Measurements from ENCODE around the gene TAF4B.

DNA sequence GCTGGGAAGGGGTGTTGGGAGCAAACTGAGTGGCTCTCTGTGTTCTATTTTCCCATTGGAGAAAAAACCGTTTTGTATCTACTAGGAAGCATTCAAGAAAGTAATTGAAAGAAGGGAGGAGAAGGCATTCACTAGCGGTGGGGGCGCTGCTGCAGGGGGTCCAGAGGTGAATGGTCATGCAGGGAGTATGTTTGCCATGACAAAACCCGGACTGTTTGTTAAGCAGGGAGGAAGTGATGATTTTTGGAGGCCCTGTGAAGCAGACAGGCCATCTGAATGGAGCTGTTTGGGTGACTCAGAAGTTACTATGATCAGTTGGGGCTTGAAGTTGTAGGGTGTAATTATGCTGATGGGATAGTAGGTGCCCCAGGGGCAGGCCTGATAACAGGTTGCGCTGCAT is 7.0 kb downstream of the TAF4B start:
- TF ChIP-seq, protein P1, sequence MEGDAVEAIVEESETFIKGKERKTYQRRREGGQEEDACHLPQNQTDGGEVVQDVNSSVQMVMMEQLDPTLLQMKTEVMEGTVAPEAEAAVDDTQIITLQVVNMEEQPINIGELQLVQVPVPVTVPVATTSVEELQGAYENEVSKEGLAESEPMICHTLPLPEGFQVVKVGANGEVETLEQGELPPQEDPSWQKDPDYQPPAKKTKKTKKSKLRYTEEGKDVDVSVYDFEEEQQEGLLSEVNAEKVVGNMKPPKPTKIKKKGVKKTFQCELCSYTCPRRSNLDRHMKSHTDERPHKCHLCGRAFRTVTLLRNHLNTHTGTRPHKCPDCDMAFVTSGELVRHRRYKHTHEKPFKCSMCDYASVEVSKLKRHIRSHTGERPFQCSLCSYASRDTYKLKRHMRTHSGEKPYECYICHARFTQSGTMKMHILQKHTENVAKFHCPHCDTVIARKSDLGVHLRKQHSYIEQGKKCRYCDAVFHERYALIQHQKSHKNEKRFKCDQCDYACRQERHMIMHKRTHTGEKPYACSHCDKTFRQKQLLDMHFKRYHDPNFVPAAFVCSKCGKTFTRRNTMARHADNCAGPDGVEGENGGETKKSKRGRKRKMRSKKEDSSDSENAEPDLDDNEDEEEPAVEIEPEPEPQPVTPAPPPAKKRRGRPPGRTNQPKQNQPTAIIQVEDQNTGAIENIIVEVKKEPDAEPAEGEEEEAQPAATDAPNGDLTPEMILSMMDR (IDR thresholded peaks at IDR 0.05), result no peak
- no peak for TF ChIP-seq EZH2 (IDR thresholded peaks at IDR 0.05; ENCODE audit: borderline replicate concordance, insufficient read depth, low read depth, low read length, poor library complexity, severe bottlenecking)
